Measurements from ENCODE around the gene NCOA3. TPM values are rescaled to one million over a fixed set of nuclear protein-coding genes. Genes with fewer than 3 reads are reported as not detected.

NCOA3 gene
- total and polyA plus RNA-seq, 2 experiments from 2014 or later: 6.7 to 25.8 TPM

DNA sequence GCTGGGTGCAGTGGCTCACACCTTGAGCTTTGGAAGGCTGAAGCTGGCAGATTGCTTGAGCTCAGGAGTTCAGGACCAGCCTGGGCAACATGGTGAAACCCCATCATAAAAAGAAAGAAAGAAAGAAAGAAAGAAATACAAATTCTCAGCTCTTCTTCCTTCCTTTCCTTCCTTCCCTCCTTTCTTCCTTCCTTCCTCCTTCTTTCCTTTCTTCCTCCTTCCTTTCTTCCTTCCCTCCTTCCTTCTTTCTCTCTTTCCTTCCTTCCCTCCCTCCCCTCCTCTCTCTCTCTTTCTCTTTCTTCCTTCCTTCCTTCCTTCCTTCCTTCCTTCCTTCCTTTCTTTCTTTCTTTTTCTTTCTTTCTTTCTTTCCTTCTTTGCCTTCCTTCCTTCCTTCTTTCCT is 21.0 kb upstream of the NCOA3 start:
- no peaks in the 10 kb centered on the region for H3K9me3 Mint-ChIP-seq
- no peaks in the 10 kb centered on the region for H3K4me1 ChIP-seq (ENCODE audit: insufficient read depth)
- no peaks in the 10 kb centered on the region for H3K36me3 Mint-ChIP-seq (ENCODE audit: low read depth)
- H3K27me3 ChIP-seq (ENCODE audit: insufficient read depth): no peaks in the 10 kb centered on the region
- DNase-seq (ENCODE audit: low spot score) (no peak), ATAC-seq (no peak)
- H4K20me1 ChIP-seq (replicated peaks; ENCODE audit: insufficient read depth): no peaks in the 10 kb centered on the region
- no peaks in the 10 kb centered on the region for H3K36me3 ChIP-seq (ENCODE audit: insufficient read depth)
- no peak overlapping the region for H3K4me3 Mint-ChIP-seq
- no peaks in the 10 kb centered on the region for H3K79me2 ChIP-seq (replicated peaks; ENCODE audit: insufficient read depth)
- H3K27me3 Mint-ChIP-seq (ENCODE audit: insufficient read depth, low read depth, poor library complexity): peaks cover 6% of the 10 kb centered on the region
- H3K9me2 ChIP-seq (ENCODE audit: insufficient read depth): no peaks in the 10 kb centered on the region
- no peaks in the 10 kb centered on the region for H3K4me1 Mint-ChIP-seq
- no peak overlapping the region for H3K4me2 ChIP-seq
- H3F3A ChIP-seq (replicated peaks; ENCODE audit: low read depth): no peaks in the 10 kb centered on the region
- no peak overlapping the region for H2AFZ ChIP-seq
- no peak overlapping the region for H3K27ac Mint-ChIP-seq
- no peak overlapping the region for H3K4me3 ChIP-seq
- H3K27ac ChIP-seq (ENCODE audit: low read depth): no peak overlapping the region
- TF ChIP-seq, protein P1, sequence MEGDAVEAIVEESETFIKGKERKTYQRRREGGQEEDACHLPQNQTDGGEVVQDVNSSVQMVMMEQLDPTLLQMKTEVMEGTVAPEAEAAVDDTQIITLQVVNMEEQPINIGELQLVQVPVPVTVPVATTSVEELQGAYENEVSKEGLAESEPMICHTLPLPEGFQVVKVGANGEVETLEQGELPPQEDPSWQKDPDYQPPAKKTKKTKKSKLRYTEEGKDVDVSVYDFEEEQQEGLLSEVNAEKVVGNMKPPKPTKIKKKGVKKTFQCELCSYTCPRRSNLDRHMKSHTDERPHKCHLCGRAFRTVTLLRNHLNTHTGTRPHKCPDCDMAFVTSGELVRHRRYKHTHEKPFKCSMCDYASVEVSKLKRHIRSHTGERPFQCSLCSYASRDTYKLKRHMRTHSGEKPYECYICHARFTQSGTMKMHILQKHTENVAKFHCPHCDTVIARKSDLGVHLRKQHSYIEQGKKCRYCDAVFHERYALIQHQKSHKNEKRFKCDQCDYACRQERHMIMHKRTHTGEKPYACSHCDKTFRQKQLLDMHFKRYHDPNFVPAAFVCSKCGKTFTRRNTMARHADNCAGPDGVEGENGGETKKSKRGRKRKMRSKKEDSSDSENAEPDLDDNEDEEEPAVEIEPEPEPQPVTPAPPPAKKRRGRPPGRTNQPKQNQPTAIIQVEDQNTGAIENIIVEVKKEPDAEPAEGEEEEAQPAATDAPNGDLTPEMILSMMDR (conservative IDR thresholded peaks at IDR 0.05; ENCODE audit: low read depth in 2 of 2): no peak

GRCh38 chr20:47481330-47482216 is 20.1 kb upstream of the NCOA3 start:
- Histone ChIP-seq H3K4me1 (ENCODE audit: insufficient read depth) (no peaks in the 10 kb centered on the region), H3K4me3 (no peak overlapping the region), H3K27ac (ENCODE audit: low read depth) (no peak overlapping the region), H3F3A (replicated peaks; ENCODE audit: low read depth) (no peaks in the 10 kb centered on the region), H3K4me2 (no peak overlapping the region), H3K79me2 (replicated peaks; ENCODE audit: insufficient read depth) (no peaks in the 10 kb centered on the region), H3K27me3 (ENCODE audit: insufficient read depth) (no peaks in the 10 kb centered on the region), H3K9me2 (ENCODE audit: insufficient read depth) (no peaks in the 10 kb centered on the region), H4K20me1 (replicated peaks; ENCODE audit: insufficient read depth) (no peaks in the 10 kb centered on the region), H2AFZ (peak overlapping the region; percentile 80; the same call in 1 of the 2 replicates), H3K36me3 (ENCODE audit: insufficient read depth) (no peaks in the 10 kb centered on the region)
- no peak for DNase-seq (ENCODE audit: low spot score)
- Mint-ChIP-seq H3K9me3 (no peaks in the 10 kb centered on the region), H3K27ac (no peak overlapping the region), H3K4me1 (no peaks in the 10 kb centered on the region), H3K27me3 (ENCODE audit: insufficient read depth, low read depth, poor library complexity) (peaks cover 6% of the 10 kb centered on the region), H3K4me3 (no peak overlapping the region), H3K36me3 (ENCODE audit: low read depth) (no peaks in the 10 kb centered on the region)
- ATAC-seq: no peak
- TF ChIP-seq JUNB (IDR thresholded peaks at IDR 0.05; ENCODE audit: unreplicated experiment) (no peak), CREB1 (CRISPR knock-in tag; IDR thresholded peaks at IDR 0.05; ENCODE audit: low read depth) (no peak), EZH2 (IDR thresholded peaks at IDR 0.05; ENCODE audit: low read depth, unreplicated experiment) (no peak), EZH2phosphoT487 (IDR thresholded peaks at IDR 0.05; ENCODE audit: unreplicated experiment) (no peak), STAT1 (IDR thresholded peaks at IDR 0.05; ENCODE audit: unreplicated experiment) (no peak), ZNF331 (CRISPR knock-in tag; IDR thresholded peaks at IDR 0.05; ENCODE audit: low read depth) (no peak)
- TF ChIP-seq, protein P2, sequence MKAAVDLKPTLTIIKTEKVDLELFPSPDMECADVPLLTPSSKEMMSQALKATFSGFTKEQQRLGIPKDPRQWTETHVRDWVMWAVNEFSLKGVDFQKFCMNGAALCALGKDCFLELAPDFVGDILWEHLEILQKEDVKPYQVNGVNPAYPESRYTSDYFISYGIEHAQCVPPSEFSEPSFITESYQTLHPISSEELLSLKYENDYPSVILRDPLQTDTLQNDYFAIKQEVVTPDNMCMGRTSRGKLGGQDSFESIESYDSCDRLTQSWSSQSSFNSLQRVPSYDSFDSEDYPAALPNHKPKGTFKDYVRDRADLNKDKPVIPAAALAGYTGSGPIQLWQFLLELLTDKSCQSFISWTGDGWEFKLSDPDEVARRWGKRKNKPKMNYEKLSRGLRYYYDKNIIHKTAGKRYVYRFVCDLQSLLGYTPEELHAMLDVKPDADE (IDR thresholded peaks at IDR 0.05): no peak
- TF ChIP-seq, protein P3, sequence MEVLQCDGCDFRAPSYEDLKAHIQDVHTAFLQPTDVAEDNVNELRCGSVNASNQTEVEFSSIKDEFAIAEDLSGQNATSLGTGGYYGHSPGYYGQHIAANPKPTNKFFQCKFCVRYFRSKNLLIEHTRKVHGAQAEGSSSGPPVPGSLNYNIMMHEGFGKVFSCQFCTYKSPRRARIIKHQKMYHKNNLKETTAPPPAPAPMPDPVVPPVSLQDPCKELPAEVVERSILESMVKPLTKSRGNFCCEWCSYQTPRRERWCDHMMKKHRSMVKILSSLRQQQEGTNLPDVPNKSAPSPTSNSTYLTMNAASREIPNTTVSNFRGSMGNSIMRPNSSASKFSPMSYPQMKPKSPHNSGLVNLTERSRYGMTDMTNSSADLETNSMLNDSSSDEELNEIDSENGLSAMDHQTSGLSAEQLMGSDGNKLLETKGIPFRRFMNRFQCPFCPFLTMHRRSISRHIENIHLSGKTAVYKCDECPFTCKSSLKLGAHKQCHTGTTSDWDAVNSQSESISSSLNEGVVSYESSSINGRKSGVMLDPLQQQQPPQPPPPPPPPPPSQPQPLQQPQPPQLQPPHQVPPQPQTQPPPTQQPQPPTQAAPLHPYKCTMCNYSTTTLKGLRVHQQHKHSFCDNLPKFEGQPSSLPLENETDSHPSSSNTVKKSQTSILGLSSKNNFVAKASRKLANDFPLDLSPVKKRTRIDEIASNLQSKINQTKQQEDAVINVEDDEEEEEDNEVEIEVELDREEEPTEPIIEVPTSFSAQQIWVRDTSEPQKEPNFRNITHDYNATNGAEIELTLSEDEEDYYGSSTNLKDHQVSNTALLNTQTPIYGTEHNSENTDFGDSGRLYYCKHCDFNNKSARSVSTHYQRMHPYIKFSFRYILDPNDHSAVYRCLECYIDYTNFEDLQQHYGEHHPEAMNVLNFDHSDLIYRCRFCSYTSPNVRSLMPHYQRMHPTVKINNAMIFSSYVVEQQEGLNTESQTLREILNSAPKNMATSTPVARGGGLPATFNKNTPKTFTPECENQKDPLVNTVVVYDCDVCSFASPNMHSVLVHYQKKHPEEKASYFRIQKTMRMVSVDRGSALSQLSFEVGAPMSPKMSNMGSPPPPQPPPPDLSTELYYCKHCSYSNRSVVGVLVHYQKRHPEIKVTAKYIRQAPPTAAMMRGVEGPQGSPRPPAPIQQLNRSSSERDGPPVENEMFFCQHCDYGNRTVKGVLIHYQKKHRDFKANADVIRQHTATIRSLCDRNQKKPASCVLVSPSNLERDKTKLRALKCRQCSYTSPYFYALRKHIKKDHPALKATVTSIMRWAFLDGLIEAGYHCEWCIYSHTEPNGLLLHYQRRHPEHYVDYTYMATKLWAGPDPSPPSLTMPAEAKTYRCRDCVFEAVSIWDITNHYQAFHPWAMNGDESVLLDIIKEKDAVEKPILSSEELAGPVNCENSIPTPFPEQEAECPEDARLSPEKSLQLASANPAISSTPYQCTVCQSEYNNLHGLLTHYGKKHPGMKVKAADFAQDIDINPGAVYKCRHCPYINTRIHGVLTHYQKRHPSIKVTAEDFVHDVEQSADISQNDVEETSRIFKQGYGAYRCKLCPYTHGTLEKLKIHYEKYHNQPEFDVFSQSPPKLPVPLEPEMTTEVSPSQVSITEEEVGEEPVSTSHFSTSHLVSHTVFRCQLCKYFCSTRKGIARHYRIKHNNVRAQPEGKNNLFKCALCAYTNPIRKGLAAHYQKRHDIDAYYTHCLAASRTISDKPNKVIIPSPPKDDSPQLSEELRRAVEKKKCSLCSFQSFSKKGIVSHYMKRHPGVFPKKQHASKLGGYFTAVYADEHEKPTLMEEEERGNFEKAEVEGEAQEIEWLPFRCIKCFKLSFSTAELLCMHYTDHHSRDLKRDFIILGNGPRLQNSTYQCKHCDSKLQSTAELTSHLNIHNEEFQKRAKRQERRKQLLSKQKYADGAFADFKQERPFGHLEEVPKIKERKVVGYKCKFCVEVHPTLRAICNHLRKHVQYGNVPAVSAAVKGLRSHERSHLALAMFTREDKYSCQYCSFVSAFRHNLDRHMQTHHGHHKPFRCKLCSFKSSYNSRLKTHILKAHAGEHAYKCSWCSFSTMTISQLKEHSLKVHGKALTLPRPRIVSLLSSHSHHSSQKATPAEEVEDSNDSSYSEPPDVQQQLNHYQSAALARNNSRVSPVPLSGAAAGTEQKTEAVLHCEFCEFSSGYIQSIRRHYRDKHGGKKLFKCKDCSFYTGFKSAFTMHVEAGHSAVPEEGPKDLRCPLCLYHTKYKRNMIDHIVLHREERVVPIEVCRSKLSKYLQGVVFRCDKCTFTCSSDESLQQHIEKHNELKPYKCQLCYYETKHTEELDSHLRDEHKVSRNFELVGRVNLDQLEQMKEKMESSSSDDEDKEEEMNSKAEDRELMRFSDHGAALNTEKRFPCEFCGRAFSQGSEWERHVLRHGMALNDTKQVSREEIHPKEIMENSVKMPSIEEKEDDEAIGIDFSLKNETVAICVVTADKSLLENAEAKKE (CRISPR knock-in tag; IDR thresholded peaks at IDR 0.05): no peak
- TF ChIP-seq, protein P1 (conservative IDR thresholded peaks at IDR 0.05; ENCODE audit: low read depth in 2 of 2): no peak

Measured in GM23338 (cell line).